ENCODE results near the gene BRICD5. TPM values are rescaled to one million over a fixed set of nuclear protein-coding genes. Genes with fewer than 3 reads are reported as not detected.

The BRICD5 gene
- total RNA-seq, 1 donor from 2014 or later: 5.1 TPM

DNA sequence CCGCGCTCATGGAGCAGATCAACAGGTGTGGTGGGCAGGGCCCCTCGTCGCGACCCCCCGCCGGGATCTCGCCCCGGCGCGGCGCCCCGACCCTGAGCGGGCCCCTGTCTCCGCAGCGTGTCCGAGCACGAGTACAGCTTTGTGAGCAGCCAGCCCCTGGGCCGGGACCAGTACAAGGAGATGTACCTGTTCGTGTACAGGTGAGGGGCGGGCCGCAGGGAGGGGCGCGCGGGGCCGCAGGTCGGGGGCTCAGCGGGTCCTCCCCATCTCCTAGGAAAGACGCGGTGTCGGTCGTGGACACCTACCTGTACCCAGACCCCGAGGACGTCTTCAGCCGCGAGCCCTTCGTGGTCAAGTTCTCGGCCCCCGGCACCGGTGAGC is 26.4 kb upstream of the BRICD5 start:
- ATAC-seq (ENCODE audit: low read depth) (no peak), DNase-seq (no peak)
- Mint-ChIP-seq H3K27ac (no peak overlapping the region), H3K4me1 (no peaks in the 10 kb centered on the region), H3K4me3 (no peak overlapping the region), H3K9me3 (no peaks in the 10 kb centered on the region), H3K27me3 (peaks cover 2% of the 10 kb centered on the region), H3K36me3 (ENCODE audit: low read depth) (peaks cover 28% of the 10 kb centered on the region)
- no peak for TF ChIP-seq CTCF (IDR thresholded peaks at IDR 0.05)
- intact Hi-C loops (cut with micrococcal nuclease): no loop called here
- ChIA-PET POLR2A (no interaction called here), CTCF (no interaction called here)

DNA sequence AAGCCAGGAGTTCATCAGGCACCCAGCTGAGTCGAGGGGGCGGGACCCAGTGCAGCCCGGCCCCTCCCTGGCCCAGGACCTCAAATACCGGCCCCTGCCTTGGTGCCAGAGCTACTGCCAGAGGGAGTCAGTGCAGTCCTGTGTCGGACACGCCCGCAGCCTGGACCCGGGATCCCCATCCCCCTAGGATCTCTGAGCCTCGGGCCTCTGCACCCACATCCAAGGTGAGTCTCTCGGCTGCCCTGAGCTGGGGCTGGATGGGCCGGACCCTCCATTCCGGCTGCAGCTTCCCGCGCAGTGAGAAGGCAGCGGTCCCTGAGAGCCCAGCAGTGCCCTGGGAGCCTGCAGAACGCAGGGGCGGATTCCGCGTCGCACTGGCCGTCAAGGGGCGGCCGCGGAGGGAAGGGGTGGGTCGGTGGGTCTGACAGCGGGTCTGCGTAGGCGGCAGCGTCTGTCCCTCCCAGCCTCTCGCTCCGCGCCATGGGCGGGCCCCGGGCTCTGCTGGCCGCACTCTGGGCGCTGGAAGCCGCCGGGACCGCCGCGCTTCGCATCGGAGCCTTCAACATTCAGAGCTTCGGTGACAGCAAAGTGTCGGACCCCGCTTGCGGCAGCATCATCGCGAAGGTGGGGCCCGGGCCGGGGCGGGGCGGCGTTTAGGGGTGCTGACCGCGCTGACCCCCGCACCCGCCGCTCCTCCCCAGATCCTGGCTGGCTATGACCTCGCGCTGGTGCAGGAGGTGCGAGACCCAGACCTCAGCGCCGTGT is 25.9 kb upstream of the BRICD5 start, which contains the start of gene DNASE1L2:
Gene DNASE1L2, plus strand, starts transcription at position 108 of the 765 bp plus-strand sequence. Its CDS starts 373 bp downstream, at position 481.
- no peaks in the 10 kb centered on the region for H3K4me1 Mint-ChIP-seq
- no peak within 1 kb of the TSS for H3K27ac Mint-ChIP-seq
- DNase-seq (no peak), ATAC-seq (ENCODE audit: low read depth) (no peak)
- peaks cover 2% of the 10 kb centered on the region for H3K27me3 Mint-ChIP-seq
- H3K36me3 Mint-ChIP-seq (ENCODE audit: low read depth): peaks cover 32% of the 10 kb centered on the region
- no peaks in the 10 kb centered on the region for H3K9me3 Mint-ChIP-seq
- POLR2A ChIA-PET: no interaction called here
- intact Hi-C loops (cut with micrococcal nuclease): no loop called here
- H3K4me3 Mint-ChIP-seq: no peak within 1 kb of the TSS
- no peak for TF ChIP-seq CTCF (IDR thresholded peaks at IDR 0.05)
- CTCF ChIA-PET: no interaction called here

DNA sequence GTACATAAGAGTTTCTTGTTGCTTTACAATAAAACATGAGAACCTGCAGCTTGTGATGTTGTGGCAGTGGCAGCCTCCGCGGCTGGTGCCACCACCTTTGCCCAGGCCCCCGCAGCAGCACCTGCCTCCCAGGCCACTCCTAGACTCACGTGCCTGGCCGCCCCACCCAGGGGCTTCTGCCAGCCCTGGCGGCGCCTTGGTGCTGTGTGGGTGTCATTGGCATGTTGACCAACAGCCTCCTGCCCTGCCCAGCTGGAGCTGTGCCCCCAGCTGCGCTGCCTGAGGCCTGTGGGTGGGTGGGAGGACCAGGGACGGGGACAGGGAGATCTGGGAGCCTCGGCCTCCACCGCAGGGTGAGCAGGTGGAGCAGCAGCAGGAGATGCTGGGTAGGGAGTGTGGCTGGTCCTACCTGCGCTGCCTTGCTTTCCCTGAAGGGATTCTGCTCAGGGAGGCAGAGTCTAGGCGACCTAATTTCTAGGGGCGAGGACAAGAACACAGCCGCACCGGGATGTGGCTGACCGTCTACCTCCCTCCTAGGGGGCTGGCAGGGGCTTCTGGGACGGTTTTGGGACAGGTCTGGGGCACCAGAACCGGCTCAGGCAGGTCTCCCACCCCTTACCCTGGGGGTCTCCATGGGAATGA is 25.2 kb upstream of the BRICD5 start:
- CTCF ChIA-PET: no interaction called here
- peaks cover 2% of the 10 kb centered on the region for H3K27me3 Mint-ChIP-seq
- H3K4me1 Mint-ChIP-seq: no peaks in the 10 kb centered on the region
- intact Hi-C loops (cut with micrococcal nuclease): no loop called here
- no peak overlapping the region for H3K27ac Mint-ChIP-seq
- peaks cover 32% of the 10 kb centered on the region for H3K36me3 Mint-ChIP-seq (ENCODE audit: low read depth)
- ATAC-seq (ENCODE audit: low read depth) (no peak), DNase-seq (no peak)
- no peaks in the 10 kb centered on the region for H3K9me3 Mint-ChIP-seq
- POLR2A ChIA-PET: no interaction called here
- TF ChIP-seq CTCF (IDR thresholded peaks at IDR 0.05): no peak
- no peak overlapping the region for H3K4me3 Mint-ChIP-seq

DNA sequence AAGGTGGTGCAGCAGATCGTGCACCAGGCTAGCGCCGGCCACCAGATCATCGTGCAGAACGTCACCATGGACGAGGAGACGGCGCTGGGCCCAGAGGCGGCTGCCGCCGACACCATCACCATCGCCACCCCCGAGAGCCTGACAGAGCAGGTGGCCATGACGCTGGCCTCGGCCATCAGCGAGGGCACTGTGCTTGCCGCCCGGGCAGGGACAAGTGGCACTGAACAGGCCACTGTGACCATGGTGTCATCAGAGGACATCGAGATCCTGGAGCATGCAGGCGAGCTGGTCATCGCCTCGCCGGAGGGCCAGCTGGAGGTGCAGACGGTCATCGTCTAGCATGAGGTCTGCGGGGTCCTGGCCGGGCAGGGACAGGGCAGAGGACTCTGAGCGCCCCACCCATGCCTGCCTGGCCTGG is 24.6 kb upstream of the BRICD5 start:
- peaks cover 36% of the 10 kb centered on the region for H3K36me3 Mint-ChIP-seq (ENCODE audit: low read depth)
- TF ChIP-seq CTCF (IDR thresholded peaks at IDR 0.05): no peak

DNA sequence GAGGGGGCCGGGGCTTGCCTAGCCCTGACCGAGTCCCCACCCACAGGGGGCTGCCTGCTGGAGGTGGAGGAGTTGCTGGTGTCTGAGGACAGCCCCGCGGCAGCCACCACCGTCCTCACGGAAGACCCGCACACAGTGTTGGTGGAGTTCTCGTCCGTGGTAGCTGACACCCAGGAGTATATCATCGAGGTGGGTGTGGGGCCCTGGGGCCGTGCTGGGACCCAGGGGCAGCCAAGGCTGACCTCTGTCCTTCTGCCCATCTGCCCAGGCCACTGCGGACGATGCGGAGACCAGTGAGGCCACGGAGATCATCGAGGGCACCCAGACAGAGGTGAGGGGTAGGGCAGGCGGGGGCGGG is 24.1 kb upstream of the BRICD5 start:
- POLR2A ChIA-PET: no interaction called here
- Mint-ChIP-seq H3K36me3 (ENCODE audit: low read depth) (peaks cover 38% of the 10 kb centered on the region), H3K27me3 (peaks cover 2% of the 10 kb centered on the region)

More for the DNA sequence above, 24.6 kb upstream of the BRICD5 start:
- Mint-ChIP-seq H3K9me3 (no peaks in the 10 kb centered on the region), H3K27ac (no peak overlapping the region), H3K4me1 (no peaks in the 10 kb centered on the region), H3K4me3 (no peak overlapping the region), H3K27me3 (peaks cover 2% of the 10 kb centered on the region)
- POLR2A ChIA-PET: no interaction called here
- ATAC-seq (ENCODE audit: low read depth) (no peak), DNase-seq (no peak)
- intact Hi-C loops (cut with micrococcal nuclease): no loop called here
- CTCF ChIA-PET: no interaction called here

More for the DNA sequence above, 24.1 kb upstream of the BRICD5 start:
- intact Hi-C loops (cut with micrococcal nuclease): no loop called here
- H3K4me3 Mint-ChIP-seq: no peak overlapping the region
- H3K9me3 Mint-ChIP-seq: no peaks in the 10 kb centered on the region
- no peak overlapping the region for H3K27ac Mint-ChIP-seq
- no peak for DNase-seq
- ATAC-seq (ENCODE audit: low read depth): no peak
- no peaks in the 10 kb centered on the region for H3K4me1 Mint-ChIP-seq
- CTCF ChIA-PET: no interaction called here
- no peak for TF ChIP-seq CTCF (IDR thresholded peaks at IDR 0.05)

Measured in activated B cell treated with CpG ODN at 0.5 μM for 24 hours (primary cell).